Measurements from ENCODE around the gene ABCC4.

ABCC4 gene

DNA sequence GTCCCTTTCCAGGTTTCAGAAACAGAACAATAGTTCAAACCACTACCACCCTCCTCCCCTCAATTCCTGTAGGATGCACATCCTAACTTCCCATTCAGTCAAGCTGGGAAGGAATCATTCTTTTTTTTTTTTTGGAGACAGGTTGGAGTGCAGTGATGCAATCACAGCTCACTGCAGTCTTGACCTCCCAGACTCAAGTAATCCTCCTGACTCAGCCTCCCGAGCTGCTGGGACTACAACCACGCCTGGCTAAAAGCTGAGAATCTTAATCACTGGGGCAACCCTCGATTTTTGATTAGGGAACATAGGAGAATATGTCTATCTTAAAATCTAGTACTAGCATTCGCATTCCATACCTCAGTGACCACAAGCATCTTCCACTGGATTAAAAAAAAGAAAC lies 146.2 kb downstream of the ABCC4 start:
- no peak for DNase-seq (ENCODE audit: low read depth in 2 of 2)

DNA sequence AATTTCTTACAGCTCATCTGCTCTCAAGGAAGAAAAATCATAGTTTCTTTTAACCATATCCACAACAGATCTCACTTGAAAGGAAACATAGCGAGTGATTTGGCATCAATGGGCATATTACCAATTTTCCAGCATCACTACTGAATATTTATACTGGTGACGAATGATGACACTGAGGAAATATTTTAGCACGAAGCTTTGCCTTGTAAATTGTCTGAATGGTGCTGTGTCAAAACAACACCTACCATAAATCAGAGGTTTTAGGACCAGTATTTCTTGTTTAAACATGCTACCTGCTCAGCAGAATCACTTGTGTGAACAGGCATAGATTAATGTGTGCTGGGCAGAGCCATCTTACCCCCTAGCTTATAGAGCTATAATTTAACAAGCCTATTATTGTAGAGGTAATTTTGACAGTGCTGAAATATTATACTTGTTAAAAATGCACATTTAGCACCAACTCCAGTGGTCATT lies 146.8 kb downstream of the ABCC4 start:
- no peak for DNase-seq (ENCODE audit: low read depth in 2 of 2)

DNA sequence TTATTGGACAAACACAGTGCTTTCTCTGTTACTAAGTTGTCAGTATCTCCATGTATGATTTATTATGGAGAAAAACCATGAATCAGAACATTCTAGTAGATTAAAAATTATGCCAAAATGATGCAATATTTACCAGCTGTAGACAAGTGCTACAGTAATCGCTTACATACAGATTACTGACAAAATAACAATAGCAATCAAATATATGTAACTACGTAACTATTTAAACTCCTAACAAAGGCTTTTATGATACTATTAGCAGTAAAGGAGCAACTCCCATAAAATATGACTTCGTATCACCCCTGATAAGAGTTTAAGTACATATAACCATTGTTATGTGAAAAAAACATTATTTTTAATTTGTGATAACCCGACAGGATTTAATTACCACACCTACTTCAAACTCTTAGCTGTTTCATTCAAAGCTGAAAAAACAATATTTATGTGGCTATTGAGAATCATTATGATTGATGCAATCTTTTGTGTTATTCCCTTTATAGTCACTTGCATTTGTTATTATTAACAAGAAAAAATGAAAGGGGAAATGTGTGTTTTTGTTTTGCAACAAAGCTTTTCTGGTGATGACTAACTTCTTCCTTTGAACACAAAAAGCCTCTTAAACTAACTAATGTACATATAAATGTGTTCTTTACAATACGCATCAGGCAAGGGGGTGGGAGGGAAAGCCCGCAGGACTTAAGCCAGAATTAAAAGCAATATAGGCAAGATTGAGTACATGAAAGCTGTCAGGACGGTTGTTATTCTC lies 147.4 kb downstream of the ABCC4 start:
- DNase-seq (ENCODE audit: low read depth in 2 of 2): no peak

DNA sequence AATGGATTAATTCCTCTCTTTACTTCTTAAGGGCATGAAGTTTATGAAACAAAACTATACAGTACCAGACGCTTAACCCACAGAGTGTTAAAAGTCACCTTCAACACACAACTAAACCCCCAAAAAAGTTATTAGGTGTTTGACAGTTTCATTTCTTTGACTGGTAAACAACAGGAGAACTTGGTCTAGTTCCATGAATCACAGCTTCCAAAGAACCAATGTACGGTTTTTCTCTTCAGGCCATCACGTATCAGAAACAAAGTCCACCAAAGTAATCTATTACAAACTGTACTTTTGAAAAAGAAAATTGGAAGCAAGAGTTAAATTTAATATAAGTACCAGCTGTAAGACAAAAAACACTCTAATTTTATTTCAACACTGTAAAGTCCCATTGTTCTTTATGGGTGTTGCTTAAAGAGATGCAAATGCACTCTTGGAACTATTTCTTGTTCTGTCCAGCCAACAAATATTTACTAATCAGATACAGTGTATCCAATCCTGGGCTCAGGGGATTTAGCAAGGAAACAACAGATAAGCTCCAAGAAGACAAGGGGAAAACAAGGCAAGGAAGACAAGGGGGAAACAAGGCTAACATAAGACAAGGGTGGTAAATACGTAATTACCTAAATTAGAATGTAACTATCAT lies 149.2 kb downstream of the ABCC4 start:
- DNase-seq (ENCODE audit: low read depth in 2 of 2): no peak

GRCh38 chr13:95150555-95150954 lies 150.7 kb downstream of the ABCC4 start:
- no peak for DNase-seq (ENCODE audit: low read depth in 2 of 2)

GRCh38 chr13:95146486-95146885 lies 154.8 kb downstream of the ABCC4 start:
- DNase-seq (ENCODE audit: low read depth in 2 of 2): no peak

DNA sequence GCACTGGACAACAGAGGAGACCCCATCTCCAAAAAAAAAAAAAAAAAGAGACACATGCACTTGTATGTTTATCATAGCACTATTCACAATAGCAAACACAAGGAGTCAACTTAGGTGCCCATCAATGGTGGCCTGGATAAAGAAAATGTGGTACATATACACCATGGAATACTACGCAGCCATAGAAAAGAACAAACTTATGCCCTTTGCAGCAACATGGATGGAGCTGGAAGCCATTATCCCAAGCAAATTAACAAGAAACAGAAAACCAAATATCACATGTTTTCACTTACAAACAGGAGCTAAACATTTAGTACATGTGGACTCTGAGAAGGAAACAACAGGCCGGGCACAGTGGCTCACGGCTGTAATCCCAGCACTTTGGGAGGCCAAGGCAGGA lies 155.7 kb downstream of the ABCC4 start:
- no peak for DNase-seq (ENCODE audit: low read depth in 2 of 2)

DNA sequence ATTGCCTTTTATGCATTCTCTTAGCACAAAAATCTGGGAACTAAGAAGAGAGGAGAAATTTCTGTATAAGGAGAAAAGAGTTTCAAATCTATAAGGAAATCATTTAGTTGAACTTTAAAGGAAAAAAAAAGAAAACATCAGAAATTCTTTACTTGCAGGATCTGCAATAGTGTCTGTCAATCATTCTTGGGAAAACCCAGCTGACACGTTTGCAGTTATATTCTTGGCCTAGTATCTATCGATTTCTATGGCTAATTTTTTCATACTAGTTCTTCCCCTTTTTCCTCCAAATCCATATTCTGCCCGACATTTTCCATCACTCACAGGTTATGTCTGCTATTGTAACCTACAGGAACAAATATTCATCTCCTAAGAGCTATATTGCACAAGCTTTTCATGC lies 160.7 kb downstream of the ABCC4 start:
- no peak for DNase-seq (ENCODE audit: low read depth in 2 of 2)

GRCh38 chr13:95138876-95139585 lies 162.2 kb downstream of the ABCC4 start:
- no peak for DNase-seq (ENCODE audit: low read depth in 2 of 2)

DNA sequence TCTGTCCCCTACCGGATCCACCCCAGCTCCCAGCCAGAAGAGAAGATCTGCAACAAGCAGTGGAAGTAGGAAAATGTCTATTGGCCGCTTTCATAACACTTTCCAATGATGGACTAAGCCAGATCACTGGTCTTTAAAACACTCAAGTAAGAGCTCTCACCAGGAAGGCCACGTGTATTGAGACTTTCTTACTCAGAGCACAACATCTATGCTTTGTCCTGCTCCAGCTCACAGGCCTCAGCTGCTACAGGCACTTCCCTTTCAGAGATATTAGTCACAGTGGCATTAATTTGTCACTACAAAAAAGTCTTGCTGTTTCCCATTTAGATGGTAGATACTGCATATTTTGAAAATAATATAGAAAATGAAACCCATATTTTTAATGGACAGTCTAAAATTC lies 164.2 kb downstream of the ABCC4 start:
- DNase-seq (ENCODE audit: low read depth in 2 of 2): no peak

- DNase-seq (ENCODE audit: low read depth in 2 of 2): no peak
Measured at GRCh38 chr13:95136638-95137037, 164.6 kb downstream of the ABCC4 start.

- DNase-seq (ENCODE audit: low read depth in 2 of 2): no peak
Measured at GRCh38 chr13:95133498-95133897, 167.8 kb downstream of the ABCC4 start.

- no peak for DNase-seq (ENCODE audit: low read depth in 2 of 2)
Measured at GRCh38 chr13:95129004-95129403, 172.2 kb downstream of the ABCC4 start.

DNA sequence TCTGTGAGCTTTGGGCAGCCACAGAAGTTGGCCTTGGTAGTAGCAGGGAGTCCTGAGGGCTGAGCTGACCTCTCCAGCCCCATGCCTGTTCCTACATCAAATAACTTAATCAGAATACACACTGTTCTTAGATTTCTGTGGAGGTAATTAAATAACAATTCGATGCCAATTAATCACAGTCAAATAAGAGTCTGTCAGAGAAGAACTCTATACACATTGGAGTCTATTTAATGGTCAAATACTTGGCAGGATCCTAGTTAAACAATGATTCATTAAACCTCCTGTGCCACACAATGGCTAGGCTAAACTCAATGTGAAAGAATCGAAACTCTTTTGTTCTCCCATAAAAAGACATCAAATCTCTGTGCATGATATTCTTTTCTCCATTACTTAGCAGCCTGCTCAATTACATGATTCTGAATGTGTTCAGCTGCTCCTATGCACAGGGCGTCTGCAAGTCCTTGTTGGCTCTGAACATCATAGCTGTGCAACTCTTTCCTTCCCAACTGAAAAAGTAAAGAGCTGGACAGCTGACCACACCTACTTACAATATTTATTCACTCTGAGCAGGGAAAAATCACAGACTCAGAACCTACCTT lies 173.1 kb downstream of the ABCC4 start:
- no peak for DNase-seq (ENCODE audit: low read depth in 2 of 2)

DNA sequence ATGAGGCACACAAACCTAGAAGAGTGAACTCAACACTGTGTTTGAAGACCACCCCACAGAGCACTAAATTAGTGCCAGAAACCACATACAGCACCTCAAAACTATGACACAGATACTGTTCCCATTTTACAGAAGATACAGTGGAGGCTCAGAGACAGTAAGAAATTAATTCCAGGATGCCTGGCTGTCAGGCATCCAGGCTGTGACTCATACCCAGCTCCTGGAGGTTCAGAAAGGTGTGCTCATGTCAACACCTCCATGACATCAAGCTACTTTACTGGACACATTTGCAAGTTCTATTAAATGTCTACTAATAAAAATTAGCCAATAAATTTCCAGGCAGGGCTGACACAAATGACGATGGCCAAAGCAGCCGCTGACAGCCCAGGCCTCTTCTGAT lies 176.3 kb downstream of the ABCC4 start:
- no peak for DNase-seq (ENCODE audit: low read depth in 2 of 2)

- no peak for DNase-seq (ENCODE audit: low read depth in 2 of 2)
Measured at GRCh38 chr13:95123726-95124125, 177.5 kb downstream of the ABCC4 start.

GRCh38 chr13:95122063-95122462 lies 179.2 kb downstream of the ABCC4 start:
- DNase-seq (ENCODE audit: low read depth in 2 of 2): no peak

DNA sequence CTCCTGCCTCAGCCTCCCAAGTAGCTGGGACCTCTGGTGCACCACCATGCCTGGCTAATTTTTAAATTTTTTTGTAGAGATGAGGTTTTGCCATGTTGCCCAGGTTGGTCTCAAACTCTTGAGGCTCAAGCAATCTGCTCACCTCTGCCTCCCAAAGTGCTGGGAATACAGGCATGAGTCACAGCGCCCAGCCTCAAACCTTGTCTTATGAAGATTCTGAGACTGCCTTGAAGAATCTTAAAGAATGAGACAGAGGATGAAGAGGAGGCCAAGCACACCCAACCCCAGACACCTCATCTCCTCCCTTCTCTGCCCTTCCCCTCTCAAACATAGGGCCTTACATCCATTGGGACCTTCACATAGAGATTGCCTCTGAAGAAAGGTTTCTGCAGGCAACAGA lies 179.7 kb downstream of the ABCC4 start:
- DNase-seq (ENCODE audit: low read depth in 2 of 2): no peak

DNA sequence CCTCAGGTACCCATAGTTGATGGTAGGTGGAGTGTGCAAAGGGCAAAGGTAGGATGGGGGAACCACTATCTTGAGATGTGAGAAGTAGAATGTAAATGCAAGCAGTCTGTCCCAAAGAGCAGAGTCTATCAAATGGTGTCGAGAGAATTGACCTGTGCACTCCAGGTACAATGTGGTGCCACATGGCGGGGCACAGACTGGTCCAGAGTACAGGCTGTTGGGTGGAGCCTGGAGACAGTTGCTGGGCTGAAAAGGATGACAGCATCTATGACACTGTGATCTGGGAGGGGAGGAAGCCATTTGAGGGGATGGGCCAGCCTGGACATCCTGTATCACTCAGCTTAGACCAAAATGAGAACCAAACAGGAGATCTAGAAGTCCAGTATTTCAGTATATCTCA lies 180.6 kb downstream of the ABCC4 start:
- no peak for DNase-seq (ENCODE audit: low read depth in 2 of 2)

- no peak for DNase-seq (ENCODE audit: low read depth in 2 of 2)
Measured at GRCh38 chr13:95118541-95119324, 182.5 kb downstream of the ABCC4 start.

DNA sequence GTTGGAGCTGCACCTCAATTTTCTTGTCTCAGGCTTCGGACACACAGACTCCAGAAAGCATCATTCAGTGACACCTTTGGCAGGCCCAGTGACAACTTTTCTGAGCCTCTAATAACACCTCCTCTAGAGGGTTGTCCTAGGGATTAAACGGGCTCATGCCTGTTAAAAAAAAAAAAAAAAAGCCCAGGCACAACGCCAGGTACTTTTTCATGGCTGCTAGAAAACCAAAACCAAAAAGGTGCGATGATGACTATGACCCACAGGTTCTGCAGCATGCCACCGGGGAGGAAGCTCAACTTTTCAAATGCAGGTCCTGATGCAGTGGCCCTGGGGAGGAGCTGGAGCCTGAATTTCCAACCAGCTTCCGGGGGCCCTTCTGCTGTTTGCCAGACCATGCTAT lies 184.2 kb downstream of the ABCC4 start:
- DNase-seq (ENCODE audit: low read depth in 2 of 2): no peak

DNA sequence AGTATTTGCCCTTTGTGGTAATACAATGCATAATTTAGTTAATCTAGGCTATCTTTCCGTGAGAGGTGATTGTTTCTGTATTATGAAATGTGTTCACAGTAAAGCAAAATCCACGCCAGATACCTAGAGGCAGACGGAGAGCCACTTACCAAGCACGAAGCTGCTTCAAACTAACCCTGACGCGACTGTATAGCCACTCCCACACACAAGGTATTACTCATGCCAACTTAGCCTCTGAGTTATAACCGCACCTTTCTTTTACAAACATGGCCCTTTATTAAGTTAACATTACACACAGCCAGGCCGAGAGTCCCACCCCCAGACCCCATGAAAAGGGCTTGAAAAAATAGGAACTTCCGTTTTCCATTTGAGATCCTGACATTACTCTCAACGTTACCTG lies 185.7 kb downstream of the ABCC4 start:
- DNase-seq (ENCODE audit: low read depth in 2 of 2): no peak

Measured in stimulated activated CD8-positive, alpha-beta memory T cell treated with anti-CD3 and anti-CD28 coated beads, Interleukin-15, amount 100 ng/mL, for 4 hours (primary cell).